HEK293 (cell line): Measurements from ENCODE around the gene CPN1.

Source experiments
- CTCF ChIP-seq: fragments of 450-650 bp; formaldehyde crosslinking; IDR thresholded peaks from 2 replicates; pipeline ENCODE4 v1.5.1; 2016; ENCODE audit warnings: missing biosample characterization, missing genetic modification characterization
- TCF7L2 ChIP-seq: IDR thresholded peaks from 2 replicates; pipeline ENCODE4 v1.6.1; 2011; ENCODE audit warnings: low read depth, mild to moderate bottlenecking, inconsistent platforms, low read length, moderate library complexity, borderline replicate concordance
- ZNF274 ChIP-seq, 2 experiments: fragments of 200-500 bp in 1 of 2; fragments of 450-650 bp in 1 of 2; sonication (Bioruptor generic) in 1 of 2; formaldehyde crosslinking in 1 of 2; IDR thresholded peaks; 2 replicates each; pipeline versions ENCODE4 v1.5.1 to v1.6.1; 2014 to 2016; ENCODE audit warnings: borderline replicate concordance in 1 of 2, inconsistent platforms in 1 of 2, low read length in 1 of 2, missing biosample characterization in 1 of 2, missing genetic modification characterization in 1 of 2
- ZNF350 ChIP-seq: fragments of 450-650 bp; formaldehyde crosslinking; IDR thresholded peaks from 2 replicates; pipeline ENCODE4 v1.5.0; 2017; ENCODE audit warnings: missing biosample characterization, mild to moderate bottlenecking, missing genetic modification characterization
- TF ChIP-seq, protein P1 (sequence below): fragments of 450-650 bp; formaldehyde crosslinking; IDR thresholded peaks from 2 replicates; pipeline ENCODE4 v1.5.1; 2016; ENCODE audit warnings: missing biosample characterization, missing genetic modification characterization, low read depth

DNA sequence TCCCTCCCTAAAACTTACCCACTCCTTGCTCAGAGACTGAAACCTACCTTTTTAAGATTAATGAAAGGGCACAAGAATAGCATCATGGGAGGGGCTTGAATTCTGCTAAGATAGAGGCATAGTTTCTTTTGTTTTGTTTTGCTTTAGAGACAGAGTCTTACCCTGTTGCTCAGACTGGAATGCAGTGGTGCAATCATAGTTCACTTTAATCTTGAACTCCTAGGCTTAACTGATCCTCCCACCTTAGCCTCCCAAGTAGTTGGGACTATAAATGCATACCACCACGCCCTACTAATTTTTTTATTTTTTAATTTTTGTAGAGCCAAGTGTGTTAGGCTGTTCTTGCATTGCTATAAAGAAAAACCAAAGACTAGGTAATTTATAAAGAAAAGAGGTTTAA, 54.3 kb downstream of the CPN1 start:
- TF ChIP-seq ZNF350 (tag by site-specific recombination): no peak
- TF ChIP-seq CTCF (tag by site-specific recombination): no peak
- TF ChIP-seq ZNF274 (IDR thresholded peaks at IDR 0.05; ENCODE audit: low read length): no peak
- TF ChIP-seq ZNF274 (tag by site-specific recombination; IDR thresholded peaks at IDR 0.05; ENCODE audit: borderline replicate concordance): no peak
- TF ChIP-seq, protein P1, sequence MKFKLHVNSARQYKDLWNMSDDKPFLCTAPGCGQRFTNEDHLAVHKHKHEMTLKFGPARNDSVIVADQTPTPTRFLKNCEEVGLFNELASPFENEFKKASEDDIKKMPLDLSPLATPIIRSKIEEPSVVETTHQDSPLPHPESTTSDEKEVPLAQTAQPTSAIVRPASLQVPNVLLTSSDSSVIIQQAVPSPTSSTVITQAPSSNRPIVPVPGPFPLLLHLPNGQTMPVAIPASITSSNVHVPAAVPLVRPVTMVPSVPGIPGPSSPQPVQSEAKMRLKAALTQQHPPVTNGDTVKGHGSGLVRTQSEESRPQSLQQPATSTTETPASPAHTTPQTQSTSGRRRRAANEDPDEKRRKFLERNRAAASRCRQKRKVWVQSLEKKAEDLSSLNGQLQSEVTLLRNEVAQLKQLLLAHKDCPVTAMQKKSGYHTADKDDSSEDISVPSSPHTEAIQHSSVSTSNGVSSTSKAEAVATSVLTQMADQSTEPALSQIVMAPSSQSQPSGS (tag by site-specific recombination): no peak
- no peak for TF ChIP-seq TCF7L2
